H1 (cell line): ENCODE data around the gene PTDSS2. TPM values are rescaled to one million over a fixed set of nuclear protein-coding genes. Genes with fewer than 3 reads are reported as not detected.

Source experiments
- CTCF ChIA-PET: fragments of 300-600 bp; sonication (Branson Sonifier 250); formaldehyde crosslinking; loops from one replicate; lab custom pipeline; 2021; ENCODE audit not compliant: partially characterized antibody; lab: Charles Lee
- POLR2A ChIA-PET: fragments of 300-600 bp; sonication (Branson Sonifier 250); formaldehyde crosslinking; loops from one replicate; lab custom pipeline; 2021; ENCODE audit warnings: inconsistent platforms; ENCODE audit not compliant: partially characterized antibody; lab: Charles Lee
- DNase-seq, 2 experiments: peaks; one replicate each; pipeline versions ENCODE4 v3.0.0 to v3.0.0-alpha.2; 2010 to 2022; ENCODE audit warnings: low spot score in 2 of 2, low read depth in 1 of 2, mixed read lengths in 1 of 2
- FAIRE-seq: peaks from 2 replicates; lab custom pipeline; 2011; peaks lifted over from hg19 to GRCh38; lab: Jason Lieb, UNC
- H2AFZ ChIP-seq: 2 replicates; pipeline ENCODE4 v1.8.1; 2012; ENCODE audit warnings: low read length, inconsistent platforms
- H2AK5ac ChIP-seq: 2 replicates; pipeline ENCODE4 v1.6.1; 2013; ENCODE audit warnings: low read depth, low read length
- H2BK120ac ChIP-seq: replicated peaks from 2 replicates; pipeline ENCODE3; 2013; ENCODE audit warnings: low read depth, low read length, inconsistent platforms
- H2BK12ac ChIP-seq: 2 replicates; pipeline ENCODE4 v1.6.1; 2013; ENCODE audit warnings: low read depth, low read length
- H2BK15ac ChIP-seq: 2 replicates; pipeline ENCODE4 v1.6.1; 2013; ENCODE audit warnings: low read length
- H2BK20ac ChIP-seq: 2 replicates; pipeline ENCODE4 v1.6.1; 2013; ENCODE audit warnings: low read length
- H2BK5ac ChIP-seq: 2 replicates; pipeline ENCODE4 v1.6.1; 2013; ENCODE audit warnings: low read depth, low read length
- H3K14ac ChIP-seq: 2 replicates; pipeline ENCODE4 v1.6.1; 2013; ENCODE audit warnings: inconsistent platforms; ENCODE audit not compliant: insufficient read length
- H3K18ac ChIP-seq: 2 replicates; pipeline ENCODE4 v1.6.1; 2013; ENCODE audit warnings: low read length; ENCODE audit errors: extremely low read depth
- H3K23ac ChIP-seq: 2 replicates; pipeline ENCODE4 v1.6.1; 2013; ENCODE audit warnings: inconsistent platforms; ENCODE audit not compliant: insufficient read length
- H3K23me2 ChIP-seq: 2 replicates; pipeline ENCODE4 v1.6.1; 2013; ENCODE audit warnings: low read depth, low read length
- H3K27ac ChIP-seq: 2 replicates; pipeline ENCODE4 v1.6.1; 2011; ENCODE audit warnings: low read depth, low read length, inconsistent platforms
- H3K27me3 ChIP-seq, 4 experiments: replicated peaks in 1 of 4; 1 replicate in 1 of 4; 2 replicates in 3 of 4; pipeline versions ENCODE4 v1.6.1 to v1.8.1; 2011 to 2013; ENCODE audit warnings: low read length in 3 of 4, mild to moderate bottlenecking in 3 of 4, inconsistent platforms in 2 of 4, mixed read lengths in 2 of 4, moderate library complexity in 1 of 4; ENCODE audit not compliant: control insufficient read depth in 3 of 4, insufficient read depth in 3 of 4; ENCODE audit errors: extremely low read depth in 1 of 4
- H3K36me3 ChIP-seq, 4 experiments: 2 replicates each; pipeline versions ENCODE4 v1.6.1 to v1.8.1; 2011 to 2013; ENCODE audit warnings: mild to moderate bottlenecking in 4 of 4, low read length in 3 of 4, moderate library complexity in 2 of 4, control low read depth in 1 of 4, inconsistent platforms in 1 of 4; ENCODE audit not compliant: insufficient read depth in 4 of 4, control insufficient read depth in 2 of 4
- H3K4ac ChIP-seq: replicated peaks from 2 replicates; pipeline ENCODE3; 2013; ENCODE audit warnings: low read length, low read depth, mixed read lengths, inconsistent platforms; ENCODE audit not compliant: insufficient read length
- H3K4me1 ChIP-seq, 4 experiments: replicated peaks in 1 of 4; 1 replicate in 1 of 4; 2 replicates in 3 of 4; pipeline versions ENCODE4 v1.6.1 to v1.8.1; 2011 to 2013; ENCODE audit warnings: low read length in 3 of 4, inconsistent platforms in 2 of 4, mixed read lengths in 1 of 4; ENCODE audit not compliant: insufficient read depth in 4 of 4, control insufficient read depth in 3 of 4
- H3K4me2 ChIP-seq, 2 experiments: 2 replicates each; pipeline versions ENCODE4 v1.6.1 to v1.8.1; 2011 to 2013; ENCODE audit warnings: low read depth in 2 of 2, low read length in 2 of 2, control low read depth in 1 of 2, inconsistent platforms in 1 of 2, mild to moderate bottlenecking in 1 of 2; ENCODE audit not compliant: insufficient read depth in 1 of 2
- H3K4me3 ChIP-seq, 4 experiments: fragments of 200-600, 300-600 bp in 1 of 4; sonication (generic), shearing (Covaris generic), sonication (Bioruptor Twin) in 1 of 4; 2 replicates each; pipeline versions ENCODE4 v1.5.1 to v1.8.1; 2011 to 2016; ENCODE audit warnings: low read length in 4 of 4, low read depth in 3 of 4, control low read depth in 2 of 4, inconsistent platforms in 2 of 4, mild to moderate bottlenecking in 2 of 4, mixed read lengths in 1 of 4, moderate library complexity in 1 of 4; ENCODE audit not compliant: insufficient read depth in 2 of 4; ENCODE audit errors: extremely low read depth in 1 of 4
- H3K56ac ChIP-seq: replicated peaks from 2 replicates; pipeline ENCODE3; 2013; ENCODE audit warnings: low read depth, mild to moderate bottlenecking, mixed read lengths, low read length, inconsistent platforms; ENCODE audit not compliant: insufficient read length
- H3K79me1 ChIP-seq: 2 replicates; pipeline ENCODE4 v1.6.1; 2013; ENCODE audit warnings: low read depth, low read length, control low read depth
- H3K79me2 ChIP-seq, 2 experiments: 2 replicates each; pipeline versions ENCODE4 v1.6.1 to v1.8.1; 2012 to 2013; ENCODE audit warnings: low read length in 2 of 2, mild to moderate bottlenecking in 2 of 2, inconsistent platforms in 1 of 2; ENCODE audit not compliant: insufficient read depth in 2 of 2, control insufficient read depth in 1 of 2
- H3K9ac ChIP-seq, 4 experiments: replicated peaks in 1 of 4; 1 replicate in 1 of 4; 2 replicates in 3 of 4; pipeline versions ENCODE4 v1.6.1 to v1.8.1; 2011 to 2013; ENCODE audit warnings: low read depth in 3 of 4, low read length in 3 of 4, control low read depth in 2 of 4, mild to moderate bottlenecking in 2 of 4, moderate library complexity in 2 of 4, inconsistent platforms in 1 of 4; ENCODE audit errors: extremely low read depth in 1 of 4
- H3K9me3 ChIP-seq, 2 experiments: 2 replicates each; pipeline versions ENCODE4 v1.6.1 to v1.8.1; 2012 to 2013; ENCODE audit warnings: mild to moderate bottlenecking in 2 of 2, moderate library complexity in 2 of 2, control low read depth in 1 of 2, inconsistent platforms in 1 of 2, low read depth in 1 of 2, low read length in 1 of 2, mixed read lengths in 1 of 2; ENCODE audit not compliant: insufficient read depth in 2 of 2
- H4K20me1 ChIP-seq, 2 experiments: replicated peaks in 1 of 2; 2 replicates each; pipeline versions ENCODE3 to v1.8.1; 2011 to 2013; ENCODE audit warnings: inconsistent platforms in 2 of 2, low read length in 2 of 2, mild to moderate bottlenecking in 1 of 2; ENCODE audit not compliant: insufficient read depth in 2 of 2, control insufficient read depth in 1 of 2
- H4K5ac ChIP-seq: 2 replicates; pipeline ENCODE4 v1.6.1; 2013; ENCODE audit warnings: low read length, low read depth, mixed read lengths, inconsistent platforms; ENCODE audit not compliant: insufficient read length
- H4K8ac ChIP-seq: 2 replicates; pipeline ENCODE4 v1.8.0; 2013; ENCODE audit warnings: mild to moderate bottlenecking, moderate library complexity, low read length, inconsistent platforms; ENCODE audit not compliant: insufficient read depth; ENCODE audit errors: extremely low read depth
- H4K91ac ChIP-seq: replicated peaks from 2 replicates; pipeline ENCODE3; 2013; ENCODE audit warnings: low read length, mixed read lengths, inconsistent platforms; ENCODE audit not compliant: insufficient read length
- ASH2L ChIP-seq: fragments of 200-600, 300-600 bp; sonication (generic); IDR thresholded peaks from one replicate; pipeline ENCODE4 v1.7.1; 2017; ENCODE audit warnings: low read length
- CHD1 ChIP-seq: IDR thresholded peaks from 2 replicates; pipeline ENCODE4 v1.6.1; 2012; ENCODE audit warnings: low read depth, low read length, improper control_type of control experiment
- WGBS, 2 experiments: shearing (Covaris generic) in 1 of 2; methylation state at CpG; one replicate each; pipeline versions ENCODE4 v1.1.6 to v1.1.7; 2013 to 2015; ENCODE audit warnings: low lambda C conversion rate in 2 of 2, mixed read lengths in 2 of 2, inconsistent platforms in 1 of 2, low coverage in 1 of 2, missing lambda C conversion rate in 1 of 2; ENCODE audit not compliant: insufficient replicate concordance in 2 of 2, insufficient coverage in 1 of 2, insufficient read length in 1 of 2; ENCODE audit errors: extremely low coverage in 1 of 2, missing lambda C conversion rate in 1 of 2; 5-methylcytosine and 5-hydroxymethylcytosine counted together
- polyA plus RNA-seq, 7 experiments: library from polyadenylated mRNA; depleted of rRNA in 3 of 7; stranded (reverse) in 5 of 7; unstranded in 2 of 7; fragments of >200 nt in 5 of 7; fragments of 200-250 nt in 2 of 7; gene quantifications; 1 replicate in 5 of 7; 2 replicates in 1 of 7; 4 replicates in 1 of 7; pipeline versions ENCODE4 v1.2.1 to v1.2.3, GENCODE V29; 2011 to 2013; ENCODE audit warnings: missing spikeins in 2 of 7, mixed read lengths in 2 of 7
- total RNA-seq: library from RNA; stranded (reverse); fragmentation: NEBNext Ultra II Directional; extraction: Animal tissue kit (Norgen Biotek cat#: 25700); gene quantifications from 2 replicates; pipeline ENCODE4 v1.2.1, GENCODE V29; 2021

PTDSS2 gene
- total and polyA plus RNA-seq, 2 of the 8 experiments (the other 6 are each of a cell fraction or from before 2014, with no cell fraction given) = 48.7 to 68.2 TPM

DNA sequence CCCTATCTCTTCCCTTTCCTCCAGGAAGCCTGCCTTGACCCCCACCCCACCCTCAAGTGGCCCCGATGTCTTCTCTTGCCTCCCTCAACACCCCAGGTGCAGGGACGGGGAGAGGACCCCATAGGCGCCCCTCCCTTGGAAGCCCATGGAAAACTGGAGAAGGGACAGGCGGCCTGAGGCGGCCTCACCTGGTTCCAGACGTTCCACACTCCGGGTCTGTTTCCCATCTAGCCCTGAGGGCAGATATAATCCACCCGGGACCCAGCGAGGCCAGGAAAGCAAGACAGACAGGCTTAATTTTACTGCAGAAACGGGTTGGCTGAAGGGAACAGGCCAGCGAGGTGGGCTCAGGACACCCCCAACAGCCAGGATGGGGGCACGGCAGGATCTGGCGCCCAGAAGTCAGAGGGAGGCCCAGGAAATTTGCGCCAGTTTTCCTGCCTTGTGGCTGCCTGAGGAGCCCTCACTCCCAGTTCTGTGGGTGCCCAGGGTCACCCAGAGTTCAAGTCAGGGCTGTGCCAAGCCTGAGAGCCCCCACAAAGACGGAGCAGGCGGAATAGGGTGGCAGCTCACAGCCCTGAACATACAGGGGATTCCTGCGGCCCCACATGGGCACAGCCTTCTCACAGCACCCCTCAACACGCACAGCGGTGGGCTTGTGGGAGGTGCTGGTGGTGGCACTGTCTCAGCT is 32.3 kb upstream of the PTDSS2 start:
- no peak overlapping the region for H3K56ac ChIP-seq
- H4K8ac ChIP-seq = peak overlapping the region; percentile 59; the same call in 1 of the 2 replicates
- no peaks in the 10 kb centered on the region for H3K9me3 ChIP-seq
- no peak overlapping the region for H3K9ac ChIP-seq
- H3K79me1 ChIP-seq = peaks cover 5% of the 10 kb centered on the region
- FAIRE-seq (no peak), DNase-seq (no peak)
- peaks cover 0 to 26% (median 16%) of the 10 kb centered on the region in 4 experiments; a peak in 6 of 7 replicates for H3K4me1 ChIP-seq
- peak overlapping the region; percentile 54 to 92 (median 62); a peak in 6 of 8 replicates for H3K4me3 ChIP-seq
- peaks cover 5 to 7% of the 10 kb centered on the region in 2 experiments for H4K20me1 ChIP-seq
- H3K23ac ChIP-seq = no peak overlapping the region
- H3K18ac ChIP-seq = no peak overlapping the region; the same call in 1 of the 2 replicates
- peak overlapping the region; percentile 5; the same call in 1 of the 2 replicates for H2BK12ac ChIP-seq
- POLR2A ChIA-PET = interaction anchor here (0.6 to 5.5 kb wide), 15 partner anchors 9 to 137 kb away, joined by 3 to 41 read pairs (median 5); partner anchors contain the start of genes ANO9, HRAS and PTDSS2
- H3K79me2 ChIP-seq = peaks cover 0 to 17% of the 10 kb centered on the region in 2 experiments; a peak in 1 of 4 replicates
- H2BK15ac ChIP-seq = peak overlapping the region; percentile 65; the same call in 1 of the 2 replicates
- TF ChIP-seq CHD1 (no peak), ASH2L (peak; percentile 10)
- H4K5ac ChIP-seq = no peak overlapping the region
- H2AFZ ChIP-seq = no peak overlapping the region
- H2BK120ac ChIP-seq = peak overlapping the region; percentile 33
- CTCF ChIA-PET = interaction anchor here (1.0 to 2.8 kb wide), 3 partner anchors 11 to 31 kb away, joined by 3 to 16 read pairs (median 4); partner anchors contain the start of gene PTDSS2
- peaks cover 0 to 13% (median 4%) of the 10 kb centered on the region in 4 experiments; a peak in 5 of 7 replicates for H3K27me3 ChIP-seq
- WGBS, 2 experiments = 73% methylated on average over 15 of the region's 19 CpGs; no CpG with 5 or more reads in 1 of the 2 experiments
- H3K27ac ChIP-seq = no peak overlapping the region
- H3K14ac ChIP-seq = no peak overlapping the region
- no peak overlapping the region for H2BK5ac ChIP-seq
- H2AK5ac ChIP-seq = no peak overlapping the region; the same call in 1 of the 2 replicates
- peak overlapping the region; percentile 68 to 87 for H3K4me2 ChIP-seq
- H3K36me3 ChIP-seq = no peaks in the 10 kb centered on the region; a peak in 1 of 8 replicates
- no peak overlapping the region for H4K91ac ChIP-seq
- peaks cover 9% of the 10 kb centered on the region; the same call in 1 of the 2 replicates for H3K23me2 ChIP-seq
- no peak overlapping the region for H3K4ac ChIP-seq
- H2BK20ac ChIP-seq = no peak overlapping the region
